OCI-LY3 (cell line): ENCODE measurements around the gene TACC3.

ENCODE experiments used
- CTCF ChIP-seq: fragments of 200-600, 300-600 bp; sonication (generic); IDR thresholded peaks from 2 replicates; pipeline ENCODE4 v1.5.1; 2014; ENCODE audit warnings: antibody characterized with exemption, low read length, low read depth
- EZH2phosphoT487 ChIP-seq: fragments of 200-600 bp; shearing (Covaris generic); IDR thresholded peaks from 2 replicates; pipeline ENCODE4 v1.6.1; 2018; ENCODE audit warnings: antibody characterized with exemption, mixed run types, low read depth

GRCh38 chr4:1760521-1761071 is 39.3 kb downstream of the TACC3 start:
- TF ChIP-seq CTCF (no peak), EZH2phosphoT487 (no peak)
